GM20431 (cell line): Measurements from ENCODE around the gene CLCA4.
"Not testable (repeated sequence)": the region's sequence is repeated elsewhere in the genome, so short reads cannot be mapped to it uniquely, and the experiment has no call there.

Experiments
- in situ Hi-C: fragments of 300-500 bp; cut with MseI, MboI; formaldehyde crosslinking; loops from one replicate; pipeline ENCODE4 v1.15.0; 2020; ENCODE audit warnings: low sequenced_read_pairs; ENCODE audit not compliant: unreplicated experiment

The CLCA4 gene

GRCh38 chr1:86546787-86547221, at the start of gene CLCA4:
CLCA4 (plus strand) TSS chr1:86547078; CDS start chr1:86547120, 42 bp downstream.
- in situ Hi-C loops, result no loop called here

GRCh38 chr1:86498281-86498680, 48.6 kb upstream of the CLCA4 start:
- in situ Hi-C loops, result no loop called here

GRCh38 chr1:86499987-86500593, 46.8 kb upstream of the CLCA4 start:
- in situ Hi-C loops, result no loop called here

GRCh38 chr1:86500714-86501113, 46.2 kb upstream of the CLCA4 start:
- in situ Hi-C loops, result no loop called here

GRCh38 chr1:86502125-86502646, 44.7 kb upstream of the CLCA4 start:
- in situ Hi-C loops, result not testable (repeated sequence)

- in situ Hi-C loops, result no loop called here
Measured at GRCh38 chr1:86502721-86503405, 44.0 kb upstream of the CLCA4 start.

GRCh38 chr1:86503406-86504136, 43.3 kb upstream of the CLCA4 start:
- in situ Hi-C loops, result no loop called here

- in situ Hi-C loops, result no loop called here
Measured at GRCh38 chr1:86504137-86504479, 42.8 kb upstream of the CLCA4 start.

- in situ Hi-C loops, result no loop called here
Measured at GRCh38 chr1:86504895-86505563, 41.8 kb upstream of the CLCA4 start.

GRCh38 chr1:86505564-86505902, 41.3 kb upstream of the CLCA4 start:
- in situ Hi-C loops, result no loop called here

- in situ Hi-C loops, result no loop called here
Measured at GRCh38 chr1:86507935-86508582, 38.8 kb upstream of the CLCA4 start.

GRCh38 chr1:86508583-86508969, 38.3 kb upstream of the CLCA4 start:
- in situ Hi-C loops, result no loop called here

- in situ Hi-C loops, result no loop called here
Measured at GRCh38 chr1:86515597-86515996, 31.3 kb upstream of the CLCA4 start.

- in situ Hi-C loops, result no loop called here
Measured at GRCh38 chr1:86516335-86516734, 30.5 kb upstream of the CLCA4 start.

GRCh38 chr1:86517336-86517735, 29.5 kb upstream of the CLCA4 start:
- in situ Hi-C loops, result no loop called here

- in situ Hi-C loops, result no loop called here
Measured at GRCh38 chr1:86520789-86521521, 25.9 kb upstream of the CLCA4 start.

- in situ Hi-C loops, result no loop called here
Measured at GRCh38 chr1:86521522-86521891, 25.4 kb upstream of the CLCA4 start.

- in situ Hi-C loops, result no loop called here
Measured at GRCh38 chr1:86522240-86522639, 24.6 kb upstream of the CLCA4 start.

GRCh38 chr1:86523670-86524354, 23.1 kb upstream of the CLCA4 start:
- in situ Hi-C loops, result no loop called here
